HG03280 (cell line): ENCODE results near the gene MCUR1.

Experiments used
- ATAC-seq: cut with Tn5 transposase; IDR thresholded peaks from one replicate; pipeline ENCODE4 v1.9.1; 2021; ENCODE audit warnings: mild to moderate bottlenecking, moderate library complexity; ENCODE audit not compliant: unreplicated experiment

The MCUR1 gene

DNA sequence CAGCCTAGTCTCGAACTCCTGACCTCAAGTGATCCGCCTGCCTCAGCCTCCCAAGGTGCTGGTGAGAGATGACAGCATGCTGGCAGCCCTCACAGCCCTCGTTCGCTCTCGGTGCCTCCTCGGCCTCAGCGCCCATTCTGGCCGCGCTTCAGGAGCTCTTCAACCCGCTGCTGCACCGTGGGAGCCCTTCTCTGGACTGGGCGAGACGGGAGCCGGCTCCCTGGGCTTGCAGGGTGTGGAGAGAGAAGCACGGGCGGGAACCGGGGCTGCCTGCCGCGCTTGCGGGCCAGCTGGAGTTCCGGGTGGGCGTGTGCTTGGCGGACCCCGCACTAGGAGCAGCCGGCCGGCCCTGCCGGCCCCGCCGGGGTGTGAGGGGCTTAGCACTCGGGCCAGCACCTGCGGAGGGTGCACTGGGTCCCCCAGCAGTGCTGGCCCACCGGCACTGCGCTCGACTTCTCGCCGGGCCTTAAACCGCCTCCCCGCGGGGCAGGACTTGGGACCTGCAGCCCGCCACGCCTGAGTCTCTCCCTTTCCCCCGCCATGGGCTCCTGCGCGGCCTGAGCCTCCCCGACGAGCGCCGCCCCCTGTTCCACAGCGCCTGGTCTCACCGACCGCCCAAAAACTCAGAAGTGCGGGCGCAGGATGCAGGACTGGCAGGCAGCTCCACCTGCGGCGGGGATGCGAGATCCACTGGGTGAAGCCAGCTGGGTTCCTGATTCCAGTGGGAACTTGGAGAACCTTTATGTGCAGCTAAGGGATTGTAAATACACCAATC, 71.2 kb downstream of the MCUR1 start:
- no peak for ATAC-seq

DNA sequence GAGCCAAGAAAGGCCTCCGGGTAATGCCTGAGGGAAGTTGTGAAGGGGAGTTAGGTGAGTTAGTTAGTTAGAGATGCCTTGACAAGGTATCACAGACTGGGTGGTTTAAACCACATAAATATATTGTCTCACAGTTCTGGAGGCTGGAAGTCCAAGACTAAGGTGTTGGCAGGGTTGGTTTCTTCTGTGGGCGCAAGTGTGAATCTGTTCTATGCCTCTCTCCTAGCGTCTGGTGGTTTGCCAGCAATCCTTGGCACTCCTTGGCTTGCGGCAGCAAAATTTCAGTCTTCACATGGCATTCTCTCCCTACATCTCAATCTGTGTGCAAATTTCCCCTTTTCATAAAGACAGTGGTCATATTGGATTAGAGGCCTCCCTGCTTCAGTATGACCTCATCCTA, 73.0 kb downstream of the MCUR1 start:
- ATAC-seq, result no peak
